ENCODE results near the gene GPBP1L1. TPM values are rescaled to one million over a fixed set of nuclear protein-coding genes. Genes with fewer than 3 reads are reported as not detected.

GPBP1L1 gene
- total RNA-seq, 1 donor from 2014 or later: 112 TPM

DNA sequence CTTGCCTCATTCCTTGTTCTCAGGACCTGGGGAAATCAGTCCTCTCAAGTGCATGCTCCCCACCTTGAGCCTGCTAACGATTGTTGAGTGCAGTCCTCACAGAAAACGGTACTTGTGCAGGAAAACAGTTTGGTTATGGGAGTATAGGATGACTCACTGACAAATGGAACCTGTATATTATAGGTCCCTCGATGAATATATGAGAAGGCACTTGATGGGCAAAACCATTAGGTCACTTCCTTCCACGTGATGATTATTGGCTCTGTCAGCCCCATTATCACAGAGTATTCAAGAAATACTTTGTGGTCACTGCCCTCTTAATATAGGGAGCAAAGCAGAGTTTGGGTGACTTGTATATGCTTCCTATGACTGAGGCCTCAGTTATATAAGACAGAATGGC, 68.7 kb downstream of the GPBP1L1 start:
- Histone ChIP-seq H3K4me3 (ENCODE audit: low read depth, low read length) (no peak overlapping the region), H3K27me3 (ENCODE audit: control insufficient read depth, insufficient read depth, low read length) (no peaks in the 10 kb centered on the region), H3K36me3 (ENCODE audit: control insufficient read depth, insufficient read depth, low read length) (peaks cover 5% of the 10 kb centered on the region)
- DNase-seq (ENCODE audit: low read depth): no peak
- TF ChIP-seq, protein P1, sequence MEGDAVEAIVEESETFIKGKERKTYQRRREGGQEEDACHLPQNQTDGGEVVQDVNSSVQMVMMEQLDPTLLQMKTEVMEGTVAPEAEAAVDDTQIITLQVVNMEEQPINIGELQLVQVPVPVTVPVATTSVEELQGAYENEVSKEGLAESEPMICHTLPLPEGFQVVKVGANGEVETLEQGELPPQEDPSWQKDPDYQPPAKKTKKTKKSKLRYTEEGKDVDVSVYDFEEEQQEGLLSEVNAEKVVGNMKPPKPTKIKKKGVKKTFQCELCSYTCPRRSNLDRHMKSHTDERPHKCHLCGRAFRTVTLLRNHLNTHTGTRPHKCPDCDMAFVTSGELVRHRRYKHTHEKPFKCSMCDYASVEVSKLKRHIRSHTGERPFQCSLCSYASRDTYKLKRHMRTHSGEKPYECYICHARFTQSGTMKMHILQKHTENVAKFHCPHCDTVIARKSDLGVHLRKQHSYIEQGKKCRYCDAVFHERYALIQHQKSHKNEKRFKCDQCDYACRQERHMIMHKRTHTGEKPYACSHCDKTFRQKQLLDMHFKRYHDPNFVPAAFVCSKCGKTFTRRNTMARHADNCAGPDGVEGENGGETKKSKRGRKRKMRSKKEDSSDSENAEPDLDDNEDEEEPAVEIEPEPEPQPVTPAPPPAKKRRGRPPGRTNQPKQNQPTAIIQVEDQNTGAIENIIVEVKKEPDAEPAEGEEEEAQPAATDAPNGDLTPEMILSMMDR (IDR thresholded peaks at IDR 0.05; ENCODE audit: insufficient read depth, low read length, poor library complexity, severe bottlenecking): no peak

- H3K27me3 ChIP-seq (ENCODE audit: control insufficient read depth, insufficient read depth, low read length): no peaks in the 10 kb centered on the region
- H3K4me3 ChIP-seq (ENCODE audit: low read depth, low read length): no peak overlapping the region
- TF ChIP-seq, protein P1 (IDR thresholded peaks at IDR 0.05; ENCODE audit: insufficient read depth, low read length, poor library complexity, severe bottlenecking): no peak
- peaks cover 3% of the 10 kb centered on the region for H3K36me3 ChIP-seq (ENCODE audit: control insufficient read depth, insufficient read depth, low read length)
- DNase-seq (ENCODE audit: low read depth): no peak
Observed at GRCh38 chr1:45615885-45616284, 70.4 kb downstream of the GPBP1L1 start.

DNA sequence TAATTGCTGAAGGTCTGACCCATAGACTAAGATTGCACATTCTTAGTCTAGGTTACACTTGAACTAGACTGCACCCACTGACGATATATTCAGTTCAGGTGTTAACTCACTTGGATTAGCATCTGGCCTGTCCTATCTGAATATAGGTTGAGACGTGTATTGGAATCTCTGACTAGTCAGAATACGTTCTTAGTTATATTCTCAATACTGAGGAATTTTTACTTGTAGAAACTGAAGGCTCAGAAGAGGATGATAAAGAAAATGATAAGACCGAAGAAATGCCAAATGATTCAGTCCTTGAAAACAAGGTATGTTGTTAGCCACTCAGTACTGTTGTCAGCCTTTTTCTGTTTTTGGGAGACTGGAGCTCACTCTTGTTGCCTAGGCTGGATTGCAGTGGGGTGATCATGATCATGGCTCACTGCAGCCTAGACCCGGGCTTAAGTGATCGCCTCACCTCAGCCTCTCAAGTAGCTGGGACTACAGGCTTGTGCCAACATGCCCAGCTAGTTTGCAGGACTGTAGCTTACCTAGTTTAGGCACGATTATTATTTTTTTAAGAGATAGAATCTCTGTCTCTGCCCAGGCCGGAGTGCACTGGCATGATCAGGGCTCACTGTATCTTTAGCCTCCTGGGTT, 73.3 kb downstream of the GPBP1L1 start:
- no peak overlapping the region for H3K4me3 ChIP-seq (ENCODE audit: low read depth, low read length)
- H3K27me3 ChIP-seq (ENCODE audit: control insufficient read depth, insufficient read depth, low read length): no peaks in the 10 kb centered on the region
- no peak for DNase-seq (ENCODE audit: low read depth)
- H3K36me3 ChIP-seq (ENCODE audit: control insufficient read depth, insufficient read depth, low read length): peaks cover 3% of the 10 kb centered on the region
- TF ChIP-seq, protein P1 (IDR thresholded peaks at IDR 0.05; ENCODE audit: insufficient read depth, low read length, poor library complexity, severe bottlenecking): no peak

GRCh38 chr1:45610589-45611226, 75.6 kb downstream of the GPBP1L1 start:
- Histone ChIP-seq H3K27me3 (ENCODE audit: control insufficient read depth, insufficient read depth, low read length) (no peaks in the 10 kb centered on the region), H3K4me3 (ENCODE audit: low read depth, low read length) (no peak overlapping the region), H3K36me3 (ENCODE audit: control insufficient read depth, insufficient read depth, low read length) (peaks cover 2% of the 10 kb centered on the region)
- TF ChIP-seq, protein P1 (IDR thresholded peaks at IDR 0.05; ENCODE audit: insufficient read depth, low read length, poor library complexity, severe bottlenecking): no peak
- DNase-seq (ENCODE audit: low read depth): no peak

DNA sequence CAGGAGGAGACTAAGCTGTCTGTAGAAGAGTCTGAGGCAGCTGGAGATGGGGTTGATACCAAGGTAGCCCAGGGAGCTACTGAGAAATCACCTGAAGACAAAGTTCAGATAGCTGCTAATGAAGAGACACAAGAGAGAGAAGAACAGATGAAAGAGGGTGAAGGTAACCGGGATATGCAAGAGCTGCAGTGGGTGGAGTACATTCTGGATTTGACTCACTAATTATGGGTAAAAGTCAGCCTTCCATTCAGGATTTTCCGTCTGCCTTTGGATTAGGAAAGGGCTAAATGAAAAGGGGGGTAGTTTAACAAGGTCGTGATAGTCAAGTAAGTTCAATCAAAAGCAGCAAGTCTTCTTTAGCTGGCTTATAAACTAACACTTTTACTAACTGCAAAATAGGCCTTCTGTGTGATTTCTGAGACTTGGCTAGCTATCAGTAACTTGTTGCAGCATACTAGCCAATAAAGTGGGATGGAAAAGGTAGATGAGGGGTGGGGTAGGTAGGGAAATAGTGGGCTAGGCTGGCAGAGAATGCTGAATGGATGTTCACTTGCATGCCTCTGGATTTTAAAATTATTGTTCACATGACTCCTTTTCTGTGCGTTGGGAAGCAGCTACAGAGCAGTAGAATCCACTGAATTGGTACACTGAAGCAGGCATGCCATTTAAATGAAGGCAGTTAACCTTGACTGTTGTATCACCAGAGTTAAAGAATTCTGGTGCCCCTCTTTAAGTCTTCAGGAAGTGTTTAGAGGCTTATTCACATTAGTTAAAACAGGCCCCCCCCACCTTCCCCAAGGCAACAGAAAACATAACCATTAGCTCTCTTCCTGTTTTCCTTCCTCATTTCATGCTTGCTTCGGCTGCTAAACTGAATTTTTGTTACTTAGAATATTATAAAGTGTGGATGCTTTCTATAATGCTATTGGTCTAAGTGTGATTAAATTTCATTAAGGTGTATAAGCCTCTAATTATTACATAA, 77.9 kb downstream of the GPBP1L1 start:
- TF ChIP-seq, protein P1 (IDR thresholded peaks at IDR 0.05; ENCODE audit: insufficient read depth, low read length, poor library complexity, severe bottlenecking): no peak
- no peak overlapping the region for H3K4me3 ChIP-seq (ENCODE audit: low read depth, low read length)
- no peaks in the 10 kb centered on the region for H3K27me3 ChIP-seq (ENCODE audit: control insufficient read depth, insufficient read depth, low read length)
- DNase-seq (ENCODE audit: low read depth): no peak
- H3K36me3 ChIP-seq (ENCODE audit: control insufficient read depth, insufficient read depth, low read length): peaks cover 2% of the 10 kb centered on the region

Measured in kidney epithelial cell (primary cell).